NB4 (cell line): ENCODE measurements around the gene MRPL47.

Source experiments
- MYC ChIP-seq: IDR thresholded peaks from 2 replicates; pipeline ENCODE4 v1.6.1; 2011; ENCODE audit warnings: low read depth, low read length
- POLR2A ChIP-seq: IDR thresholded peaks from 2 replicates; pipeline ENCODE4 v1.6.1; 2011; ENCODE audit warnings: mild to moderate bottlenecking; ENCODE audit not compliant: insufficient read length; ENCODE audit errors: extremely low read depth
- TF ChIP-seq, protein P1 (sequence below): IDR thresholded peaks from 2 replicates; pipeline ENCODE4 v1.6.1; 2011; ENCODE audit warnings: low read depth, low read length
- TF ChIP-seq, protein P2 (sequence below): IDR thresholded peaks from one replicate; pipeline ENCODE4 v1.5.1; 2012; ENCODE audit warnings: low read depth, low read length

DNA sequence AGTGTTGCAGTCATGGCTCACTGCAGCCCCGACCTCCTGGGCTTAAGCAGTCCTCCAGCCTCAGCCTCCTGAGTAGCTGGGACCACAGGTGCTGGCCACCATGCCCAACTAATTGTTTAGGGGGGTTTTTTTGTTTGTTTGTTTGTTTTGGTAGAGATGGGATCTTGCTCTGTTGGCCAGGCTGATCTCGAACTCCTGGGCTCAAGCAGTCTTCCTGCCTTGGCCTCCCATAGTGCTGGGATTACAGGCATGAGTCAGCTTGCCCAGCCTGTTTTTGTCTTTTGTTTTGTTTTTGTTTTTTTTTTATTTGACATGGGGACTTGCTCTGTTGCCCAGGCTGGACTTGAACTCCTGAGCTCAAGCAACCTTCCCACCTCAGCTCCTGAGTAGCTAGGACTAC lies 17.6 kb upstream of the MRPL47 start:
- TF ChIP-seq, protein P1, sequence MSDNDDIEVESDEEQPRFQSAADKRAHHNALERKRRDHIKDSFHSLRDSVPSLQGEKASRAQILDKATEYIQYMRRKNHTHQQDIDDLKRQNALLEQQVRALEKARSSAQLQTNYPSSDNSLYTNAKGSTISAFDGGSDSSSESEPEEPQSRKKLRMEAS, result no peak
- TF ChIP-seq, protein P2, sequence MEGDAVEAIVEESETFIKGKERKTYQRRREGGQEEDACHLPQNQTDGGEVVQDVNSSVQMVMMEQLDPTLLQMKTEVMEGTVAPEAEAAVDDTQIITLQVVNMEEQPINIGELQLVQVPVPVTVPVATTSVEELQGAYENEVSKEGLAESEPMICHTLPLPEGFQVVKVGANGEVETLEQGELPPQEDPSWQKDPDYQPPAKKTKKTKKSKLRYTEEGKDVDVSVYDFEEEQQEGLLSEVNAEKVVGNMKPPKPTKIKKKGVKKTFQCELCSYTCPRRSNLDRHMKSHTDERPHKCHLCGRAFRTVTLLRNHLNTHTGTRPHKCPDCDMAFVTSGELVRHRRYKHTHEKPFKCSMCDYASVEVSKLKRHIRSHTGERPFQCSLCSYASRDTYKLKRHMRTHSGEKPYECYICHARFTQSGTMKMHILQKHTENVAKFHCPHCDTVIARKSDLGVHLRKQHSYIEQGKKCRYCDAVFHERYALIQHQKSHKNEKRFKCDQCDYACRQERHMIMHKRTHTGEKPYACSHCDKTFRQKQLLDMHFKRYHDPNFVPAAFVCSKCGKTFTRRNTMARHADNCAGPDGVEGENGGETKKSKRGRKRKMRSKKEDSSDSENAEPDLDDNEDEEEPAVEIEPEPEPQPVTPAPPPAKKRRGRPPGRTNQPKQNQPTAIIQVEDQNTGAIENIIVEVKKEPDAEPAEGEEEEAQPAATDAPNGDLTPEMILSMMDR, result no peak
- TF ChIP-seq POLR2A (no peak), MYC (no peak)
